Type B pancreatic cell (in vitro differentiated cells): ENCODE results near the gene DNMT1. TPM values are rescaled to one million over a fixed set of nuclear protein-coding genes. Genes with fewer than 3 reads are reported as not detected.

Experiments
- DNase-seq: peaks from one replicate; pipeline ENCODE4 v3.0.0; 2021; ENCODE audit warnings: mixed read lengths; ENCODE audit not compliant: unreplicated experiment; ENCODE audit errors: extremely low spot score
- H3K27ac Mint-ChIP-seq: 2 replicates; pipeline ENCODE4 v1.8.0; 2021; ENCODE audit warnings: mild to moderate bottlenecking, mixed read lengths
- H3K27me3 Mint-ChIP-seq: 2 replicates; pipeline ENCODE4 v1.8.0; 2021; ENCODE audit warnings: mixed read lengths
- H3K36me3 Mint-ChIP-seq: 2 replicates; pipeline ENCODE4 v1.8.0; 2021; ENCODE audit warnings: mixed read lengths
- H3K4me1 Mint-ChIP-seq: one replicate; pipeline ENCODE4 v1.8.0; 2021; ENCODE audit warnings: mixed read lengths; ENCODE audit not compliant: unreplicated experiment
- H3K4me3 Mint-ChIP-seq: 2 replicates; pipeline ENCODE4 v1.8.0; 2021; ENCODE audit warnings: mild to moderate bottlenecking, mixed read lengths
- H3K9me3 Mint-ChIP-seq: 2 replicates; pipeline ENCODE4 v1.8.0; 2021; ENCODE audit warnings: mixed read lengths
- total RNA-seq: library from RNA; stranded (reverse); gene quantifications from 2 replicates; pipeline ENCODE4 v1.2.1, GENCODE V29; 2021; ENCODE audit warnings: low replicate concordance
- TF ChIP-seq, protein P1 (sequence below): fragments of 200-600 bp; sonication (generic); conservative IDR thresholded peaks from 2 replicates; pipeline ENCODE4 v1.5.0; 2021; ENCODE audit warnings: antibody characterized with exemption, mild to moderate bottlenecking

DNMT1 gene
- total RNA-seq, 1 donor from 2014 or later = 167 TPM

DNA sequence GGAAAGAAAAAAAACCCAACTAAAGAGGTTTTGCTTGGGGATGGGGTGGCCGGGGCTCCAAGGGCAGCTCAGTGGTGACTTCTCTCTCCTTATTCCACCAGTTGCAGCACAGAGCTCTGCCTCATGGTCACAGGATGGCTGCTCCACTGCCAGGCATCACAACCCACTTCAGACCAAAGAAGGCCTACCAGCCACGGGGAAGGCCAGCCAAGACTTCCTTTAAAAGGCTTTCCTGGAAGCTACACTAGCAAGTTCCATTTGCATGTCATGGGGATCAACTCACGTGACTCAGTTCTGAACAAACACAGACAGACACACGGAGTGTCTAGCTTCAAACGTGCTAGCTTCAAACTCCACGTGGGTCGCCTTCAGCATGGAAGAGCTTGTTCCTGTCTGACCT is 61.8 kb downstream of the DNMT1 start:
- no peak overlapping the region for H3K4me3 Mint-ChIP-seq
- no peak for DNase-seq
- no peak overlapping the region for H3K27ac Mint-ChIP-seq
- no peaks in the 10 kb centered on the region for H3K4me1 Mint-ChIP-seq
- H3K36me3 Mint-ChIP-seq = peaks cover 4% of the 10 kb centered on the region
- H3K27me3 Mint-ChIP-seq = no peaks in the 10 kb centered on the region
- TF ChIP-seq, protein P1, sequence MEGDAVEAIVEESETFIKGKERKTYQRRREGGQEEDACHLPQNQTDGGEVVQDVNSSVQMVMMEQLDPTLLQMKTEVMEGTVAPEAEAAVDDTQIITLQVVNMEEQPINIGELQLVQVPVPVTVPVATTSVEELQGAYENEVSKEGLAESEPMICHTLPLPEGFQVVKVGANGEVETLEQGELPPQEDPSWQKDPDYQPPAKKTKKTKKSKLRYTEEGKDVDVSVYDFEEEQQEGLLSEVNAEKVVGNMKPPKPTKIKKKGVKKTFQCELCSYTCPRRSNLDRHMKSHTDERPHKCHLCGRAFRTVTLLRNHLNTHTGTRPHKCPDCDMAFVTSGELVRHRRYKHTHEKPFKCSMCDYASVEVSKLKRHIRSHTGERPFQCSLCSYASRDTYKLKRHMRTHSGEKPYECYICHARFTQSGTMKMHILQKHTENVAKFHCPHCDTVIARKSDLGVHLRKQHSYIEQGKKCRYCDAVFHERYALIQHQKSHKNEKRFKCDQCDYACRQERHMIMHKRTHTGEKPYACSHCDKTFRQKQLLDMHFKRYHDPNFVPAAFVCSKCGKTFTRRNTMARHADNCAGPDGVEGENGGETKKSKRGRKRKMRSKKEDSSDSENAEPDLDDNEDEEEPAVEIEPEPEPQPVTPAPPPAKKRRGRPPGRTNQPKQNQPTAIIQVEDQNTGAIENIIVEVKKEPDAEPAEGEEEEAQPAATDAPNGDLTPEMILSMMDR = no peak
- H3K9me3 Mint-ChIP-seq = no peaks in the 10 kb centered on the region

DNA sequence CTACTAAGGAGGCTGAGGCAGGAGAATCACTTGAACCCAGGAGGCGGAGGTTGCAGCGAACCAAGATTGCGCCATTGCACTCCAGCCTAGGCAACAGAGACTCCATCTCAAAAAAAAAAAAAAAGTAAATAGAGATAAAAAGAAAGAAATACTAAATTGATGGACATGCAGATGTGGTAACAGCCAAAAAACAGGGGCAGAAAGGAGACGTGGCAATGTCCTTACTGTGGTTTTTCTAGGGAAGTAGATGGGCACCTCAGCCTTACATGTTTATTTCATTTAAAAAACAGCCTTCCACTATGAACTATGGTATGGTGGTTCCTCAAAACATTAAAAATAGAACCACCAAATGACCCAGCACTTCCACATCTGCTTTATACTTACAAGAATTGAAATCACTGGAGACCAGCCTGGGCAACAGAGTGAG is 68.5 kb downstream of the DNMT1 start:
- H3K27me3 Mint-ChIP-seq = no peaks in the 10 kb centered on the region
- no peak overlapping the region for H3K27ac Mint-ChIP-seq
- TF ChIP-seq, protein P1 = no peak
- no peak for DNase-seq
- no peaks in the 10 kb centered on the region for H3K4me1 Mint-ChIP-seq
- H3K4me3 Mint-ChIP-seq = no peak overlapping the region
- H3K9me3 Mint-ChIP-seq = no peaks in the 10 kb centered on the region
- H3K36me3 Mint-ChIP-seq = peaks cover 4% of the 10 kb centered on the region

DNA sequence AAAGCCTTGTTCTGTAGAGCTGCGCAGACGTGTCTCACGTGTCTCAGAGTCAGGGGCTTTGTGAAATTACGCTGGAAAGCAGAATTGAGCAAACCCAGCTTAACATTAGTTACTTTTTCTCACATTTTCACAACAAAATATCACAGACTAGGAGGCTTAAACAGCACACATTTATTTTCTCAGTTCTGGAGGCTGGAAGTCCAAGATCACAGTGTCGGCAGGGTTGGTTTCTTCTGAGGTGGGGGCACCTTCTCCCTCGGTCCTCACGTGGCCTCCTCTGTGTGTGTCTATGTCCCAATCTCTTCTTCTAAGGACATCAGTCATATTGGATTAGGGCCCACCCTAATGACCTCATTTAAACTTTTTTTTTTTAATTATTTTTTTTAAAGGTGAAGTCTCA is 70.3 kb downstream of the DNMT1 start:
- H3K4me1 Mint-ChIP-seq = no peaks in the 10 kb centered on the region
- H3K27me3 Mint-ChIP-seq = no peaks in the 10 kb centered on the region
- peaks cover 4% of the 10 kb centered on the region for H3K36me3 Mint-ChIP-seq
- H3K27ac Mint-ChIP-seq = no peak overlapping the region
- TF ChIP-seq, protein P1 = no peak
- DNase-seq = no peak
- no peak overlapping the region for H3K4me3 Mint-ChIP-seq
- no peaks in the 10 kb centered on the region for H3K9me3 Mint-ChIP-seq

DNA sequence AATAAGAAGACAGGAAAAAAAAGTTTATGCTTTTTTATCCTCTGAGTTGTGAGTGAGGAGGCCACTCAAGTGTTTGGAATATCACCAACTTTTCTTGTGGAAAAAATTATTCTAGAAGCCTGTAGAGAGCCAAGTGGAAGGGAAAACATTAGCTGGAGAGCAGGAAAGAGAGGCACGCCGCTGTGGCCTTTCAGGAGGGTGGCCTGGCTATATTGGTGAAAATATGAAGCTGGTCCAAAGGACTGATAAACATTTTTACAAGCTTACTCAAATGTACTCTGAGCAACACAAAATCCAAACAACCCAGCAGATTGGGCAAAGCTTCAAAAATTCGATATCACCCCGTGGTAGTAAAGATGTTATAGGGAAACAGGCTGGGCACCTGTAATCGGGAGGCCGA is 72.7 kb downstream of the DNMT1 start:
- Mint-ChIP-seq H3K4me3 (no peak overlapping the region), H3K9me3 (no peaks in the 10 kb centered on the region), H3K4me1 (no peaks in the 10 kb centered on the region), H3K27ac (no peak overlapping the region), H3K27me3 (no peaks in the 10 kb centered on the region), H3K36me3 (peaks cover 4% of the 10 kb centered on the region)
- TF ChIP-seq, protein P1 = no peak
- no peak for DNase-seq

DNA sequence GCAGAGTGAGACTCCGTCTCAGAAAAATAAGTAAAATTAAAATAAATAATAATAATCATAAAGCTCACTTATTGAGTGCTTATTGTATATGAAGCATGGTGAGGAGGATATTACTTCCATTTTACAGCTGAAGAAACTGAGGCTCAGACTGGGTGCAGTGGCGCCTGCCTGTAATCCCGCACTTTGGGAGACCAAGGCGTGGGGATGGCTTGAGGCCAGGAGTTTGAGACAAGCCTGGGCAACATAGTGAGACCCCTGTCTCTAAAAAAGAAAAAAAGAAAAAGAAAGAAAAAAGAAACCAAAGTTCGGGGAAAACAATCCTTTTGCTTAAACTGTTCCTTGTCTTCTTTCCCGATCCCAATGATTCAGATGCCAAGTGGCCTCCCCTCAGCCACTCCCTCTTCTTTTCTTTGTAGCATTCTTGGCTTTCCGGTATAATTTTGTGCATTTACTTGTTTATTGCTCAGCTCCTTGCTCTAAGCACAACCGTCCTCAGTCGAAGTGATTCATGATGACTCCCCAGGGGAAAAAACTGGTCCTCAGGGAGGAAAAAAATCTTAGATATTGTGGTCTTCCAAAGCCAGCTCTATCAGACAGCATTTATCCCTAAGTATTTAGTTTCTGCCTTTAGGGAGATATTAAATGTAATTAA is 74.1 kb downstream of the DNMT1 start:
- no peaks in the 10 kb centered on the region for H3K27me3 Mint-ChIP-seq
- peak overlapping the region; percentile 37 for H3K4me3 Mint-ChIP-seq
- no peak for DNase-seq
- no peaks in the 10 kb centered on the region for H3K9me3 Mint-ChIP-seq
- H3K36me3 Mint-ChIP-seq = peaks cover 4% of the 10 kb centered on the region
- no peaks in the 10 kb centered on the region for H3K4me1 Mint-ChIP-seq
- H3K27ac Mint-ChIP-seq = no peak overlapping the region
- TF ChIP-seq, protein P1 = no peak
